Measurements from ENCODE around the gene PRR23C.
"Not testable (repeated sequence)": the region's sequence is repeated elsewhere in the genome, so short reads cannot be mapped to it uniquely, and the experiment has no call there.

PRR23C gene

DNA sequence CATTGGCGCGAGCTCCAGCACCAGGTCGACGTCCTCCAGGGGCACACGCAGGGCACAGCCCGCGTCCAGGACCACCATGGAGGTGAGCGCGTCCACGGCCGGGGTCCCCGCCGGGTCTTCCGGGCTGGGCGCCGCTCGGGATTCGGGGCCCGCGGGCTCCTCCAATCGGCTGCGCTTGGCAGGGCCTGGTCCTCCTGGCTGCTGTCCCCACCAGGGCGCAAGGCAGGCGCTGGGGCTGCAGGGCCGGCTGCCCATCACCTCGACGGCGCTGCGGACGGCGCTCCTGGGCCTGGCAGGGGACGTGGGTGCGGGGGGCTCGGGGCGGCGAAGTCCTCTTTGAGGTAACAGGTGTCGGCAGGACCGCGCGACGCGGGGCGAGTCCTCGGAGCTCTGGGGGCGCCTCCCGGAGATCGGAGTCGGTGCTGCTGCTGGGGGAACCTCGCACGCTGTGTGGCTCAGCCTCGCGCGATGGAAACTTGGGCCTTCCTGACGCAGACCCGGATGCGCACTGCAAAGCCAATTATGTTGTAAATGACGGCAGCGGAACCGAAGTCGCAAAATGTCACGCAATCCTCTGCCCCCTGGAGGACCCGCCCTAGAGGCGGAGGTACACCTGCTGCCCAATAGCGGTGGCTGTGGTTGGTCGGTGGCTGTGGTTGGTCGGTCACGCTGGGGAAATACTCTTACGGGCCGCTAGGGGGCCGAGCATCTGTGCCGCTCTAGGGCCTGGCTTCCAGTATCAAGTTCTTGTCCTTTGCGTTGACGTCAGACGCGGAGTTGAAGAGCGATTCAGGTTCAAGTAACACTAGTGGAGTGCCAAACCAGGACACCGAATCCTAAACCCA lies at the start of gene PRR23C:
TSS of gene PRR23C (minus strand) at position 527 of the 845 bp plus-strand sequence. CDS start at position 255, 272 bp downstream.
- DNase-seq, result no peak

DNA sequence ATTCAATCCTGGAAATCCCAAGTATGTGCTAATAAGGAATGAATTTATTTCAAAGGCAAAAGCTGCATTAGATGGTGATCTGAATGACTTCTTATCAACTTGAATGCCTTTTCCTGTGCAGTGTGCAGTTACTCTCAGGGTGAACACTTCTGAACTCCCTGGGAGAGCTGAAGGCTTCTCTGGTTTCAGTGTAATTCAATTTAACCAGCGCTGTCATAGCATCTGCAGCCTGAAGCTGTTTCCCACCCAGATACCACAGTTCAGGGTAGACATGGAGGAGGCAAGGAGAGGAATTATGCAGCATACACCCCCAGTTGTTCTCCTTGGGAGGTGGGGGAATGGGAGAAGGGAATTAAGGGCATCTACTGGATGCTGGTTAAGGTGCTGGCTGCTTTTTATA lies 49.1 kb upstream of the PRR23C start:
- DNase-seq, result no peak

DNA sequence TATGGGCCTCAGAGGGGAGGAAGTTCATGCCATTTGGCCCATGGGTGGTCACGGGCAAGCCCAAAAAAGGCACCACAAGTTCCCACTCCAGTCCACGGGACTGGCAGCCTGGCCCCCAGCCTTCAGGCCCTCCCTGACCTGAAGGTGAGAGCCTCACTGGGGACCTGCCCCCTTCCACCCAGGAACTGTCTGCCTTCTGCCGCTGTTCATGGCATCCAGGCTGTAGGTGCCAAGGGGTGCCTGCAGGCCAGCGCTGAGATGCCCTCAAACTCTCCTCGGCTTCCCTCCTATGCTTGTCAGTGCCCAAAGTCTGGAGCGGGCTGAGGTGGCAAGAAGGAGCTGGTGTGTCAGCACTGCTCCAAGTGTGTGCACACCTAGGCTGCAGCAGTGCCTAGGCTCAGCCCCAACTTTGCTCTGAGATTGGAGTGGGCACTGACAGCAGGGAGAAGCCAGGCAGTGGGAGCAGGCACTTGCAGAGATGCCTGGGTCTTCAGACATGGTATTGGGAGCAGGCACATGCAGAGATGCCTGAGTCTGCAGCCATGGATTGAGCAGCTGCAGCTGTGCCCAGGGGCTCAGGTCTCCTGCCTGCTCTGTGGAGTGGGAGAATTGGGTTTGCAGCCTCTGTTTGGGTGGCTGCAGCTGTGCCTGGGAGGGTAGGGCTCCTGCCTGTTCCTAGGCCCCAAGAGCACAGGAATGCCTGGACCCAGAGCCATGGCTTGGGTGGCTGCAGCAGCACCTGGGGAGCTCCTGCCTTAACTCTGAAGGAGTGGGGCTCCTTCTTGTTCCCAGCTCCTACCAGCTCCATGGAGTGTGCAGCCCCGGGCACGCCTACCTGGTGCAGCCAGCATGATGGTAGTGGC lies 44.0 kb upstream of the PRR23C start:
- no peak for DNase-seq

DNA sequence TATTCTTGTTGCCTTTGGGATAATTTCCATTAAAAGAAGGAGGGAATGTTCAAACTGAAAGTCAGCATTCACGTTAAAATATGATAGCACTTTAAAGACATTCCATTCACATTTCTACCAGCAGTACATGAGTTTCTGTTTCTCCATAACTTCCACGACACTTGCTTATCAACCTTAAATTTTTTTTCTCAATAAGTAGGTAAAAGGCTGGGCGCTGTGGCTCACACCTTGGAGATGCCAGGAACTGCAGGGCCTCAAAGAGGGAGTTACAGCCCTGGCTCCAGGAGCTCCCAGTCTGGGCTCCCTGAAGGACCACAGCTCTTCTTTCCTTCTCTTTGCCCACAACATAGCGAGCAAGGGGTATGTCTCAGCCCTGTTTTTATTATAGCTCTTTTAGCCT lies 42.9 kb upstream of the PRR23C start:
- no peak for DNase-seq

DNA sequence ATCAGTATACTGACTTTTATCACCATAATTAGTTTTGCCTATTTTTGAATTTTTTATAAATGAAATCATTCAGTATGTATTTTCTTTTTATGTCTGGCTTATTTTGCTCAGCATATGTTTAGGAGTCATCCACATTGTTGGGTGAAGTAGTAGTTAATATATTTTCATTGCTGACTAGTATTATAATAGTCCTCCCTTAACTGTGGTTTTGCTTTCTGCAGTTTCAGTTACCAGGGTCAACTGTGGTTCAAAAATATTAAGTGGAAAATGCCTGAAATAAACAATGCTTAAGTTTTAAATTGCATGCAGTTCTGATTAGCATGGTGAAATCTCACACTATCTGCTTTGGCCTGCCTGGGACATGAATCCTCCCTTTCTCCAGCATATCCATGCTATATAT lies 39.5 kb upstream of the PRR23C start:
- DNase-seq, result no peak

DNA sequence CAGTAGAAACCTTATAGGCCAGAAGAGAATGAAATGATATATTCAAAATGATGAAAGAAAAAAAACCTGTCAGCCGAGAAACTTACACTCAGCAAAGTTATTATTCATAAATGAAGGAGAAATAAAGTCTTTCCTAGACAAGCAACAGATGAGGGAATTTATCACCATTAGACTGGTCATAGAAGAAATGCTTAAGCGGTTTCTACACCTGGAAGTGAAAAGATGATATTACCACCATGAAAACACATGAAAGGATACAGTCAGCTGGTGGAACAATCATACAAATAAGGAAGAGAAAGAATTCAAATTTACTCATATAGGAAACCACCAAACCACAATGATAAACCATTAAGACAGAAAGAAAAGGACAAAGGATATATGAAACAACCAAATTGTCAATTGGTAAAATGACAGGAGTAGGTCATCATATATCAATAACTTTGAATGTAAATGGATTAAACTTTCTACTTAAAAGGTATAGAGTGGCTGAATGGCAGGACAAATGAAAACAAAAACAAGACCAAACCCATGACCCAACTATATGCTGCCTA lies 29.9 kb upstream of the PRR23C start:
- no peak for DNase-seq

DNA sequence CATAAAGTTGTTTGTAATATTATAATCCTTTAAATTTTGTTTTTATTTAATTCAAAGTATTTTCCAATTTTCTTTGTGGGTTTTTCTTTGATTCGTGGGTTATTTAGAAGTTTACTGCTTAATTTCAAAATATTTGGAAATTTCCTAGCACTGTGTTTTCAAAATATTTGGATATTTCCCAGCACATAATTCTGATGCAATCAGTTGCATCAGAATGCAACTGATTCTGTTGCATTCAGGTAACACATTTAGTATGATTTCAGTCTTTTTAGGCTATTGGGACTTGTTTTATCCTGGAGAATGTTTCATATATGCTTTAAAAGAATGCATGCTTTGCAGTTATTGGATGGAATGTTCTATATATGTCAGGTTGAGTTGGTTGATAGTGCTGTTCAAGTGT lies 18.2 kb upstream of the PRR23C start:
- no peak for DNase-seq

DNA sequence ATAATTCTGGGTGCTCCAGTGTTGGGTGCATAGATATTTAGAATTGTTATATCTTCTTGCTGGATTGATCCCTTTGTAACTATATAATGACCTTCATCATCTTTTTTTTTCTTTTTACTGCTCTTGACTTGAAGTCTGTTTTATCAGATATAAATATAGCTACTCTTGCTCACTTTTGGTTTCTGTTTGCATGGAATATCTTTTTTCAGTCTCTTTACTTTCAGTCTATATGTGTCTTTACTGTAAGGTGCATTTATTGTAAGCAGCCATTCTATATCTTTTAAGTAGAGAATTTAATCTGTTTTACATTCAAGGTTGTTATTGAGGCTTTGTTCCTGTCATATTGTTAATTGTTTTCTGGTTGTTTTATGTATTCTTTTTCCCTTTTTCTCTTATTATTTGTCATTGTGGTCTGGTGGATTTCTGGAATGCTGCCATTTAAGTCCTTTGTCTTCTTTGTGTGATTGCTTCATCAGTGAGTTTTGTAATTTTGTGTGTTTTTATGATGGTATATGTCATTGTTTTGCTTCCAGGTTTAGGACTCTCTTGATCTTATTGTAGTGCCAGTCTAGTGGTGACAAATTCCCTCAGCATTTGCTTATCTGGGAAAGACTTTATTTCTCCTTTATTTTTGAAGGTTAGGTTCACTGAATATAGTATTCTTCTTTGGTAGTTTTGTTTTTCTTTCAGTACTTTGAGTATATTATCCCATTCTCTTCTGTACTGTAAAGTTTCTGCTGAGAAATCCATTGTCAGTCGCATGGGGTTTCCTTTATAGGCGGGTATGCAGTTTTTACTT lies 8.3 kb upstream of the PRR23C start:
- no peak for DNase-seq

DNA sequence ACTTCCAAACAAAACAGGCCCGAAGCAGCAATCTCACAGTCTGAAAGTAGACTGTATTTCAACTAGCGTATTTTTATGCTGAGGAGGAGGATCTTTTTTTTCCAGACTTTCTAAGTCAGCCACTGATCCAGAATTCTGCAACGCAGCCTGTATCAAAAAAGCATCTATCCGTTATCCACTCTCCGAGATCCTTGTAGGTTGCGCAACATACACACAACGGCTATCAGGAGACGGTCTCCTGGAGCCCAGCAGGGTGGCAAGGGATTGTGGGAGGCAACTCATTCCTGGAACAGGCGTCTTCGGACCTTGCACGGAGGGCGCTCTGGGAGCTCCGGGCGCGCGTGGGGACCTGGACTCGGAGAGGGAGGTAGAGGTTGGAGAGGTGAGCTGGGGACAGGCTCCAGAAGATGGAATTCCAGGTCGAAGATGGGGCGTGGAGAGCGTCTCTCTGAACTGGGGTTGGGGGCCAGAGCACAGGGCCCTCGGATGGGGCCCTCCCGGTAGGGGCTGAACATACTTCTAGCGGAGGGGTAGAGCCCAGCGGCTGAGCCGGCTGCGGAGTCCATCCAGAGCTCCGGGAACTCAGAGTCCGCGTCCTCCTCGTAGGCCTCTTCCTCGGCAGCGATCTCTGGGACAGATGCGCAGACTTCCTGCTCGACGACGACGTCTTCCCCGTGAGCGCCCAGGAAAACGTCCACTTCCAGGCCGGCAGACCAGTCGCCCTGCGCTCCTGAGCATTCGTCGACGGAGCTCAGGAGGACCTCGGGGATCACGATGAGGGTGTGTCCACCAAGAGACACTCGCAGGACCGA lies 932 bp downstream of the PRR23C start:
- DNase-seq, result no peak

DNA sequence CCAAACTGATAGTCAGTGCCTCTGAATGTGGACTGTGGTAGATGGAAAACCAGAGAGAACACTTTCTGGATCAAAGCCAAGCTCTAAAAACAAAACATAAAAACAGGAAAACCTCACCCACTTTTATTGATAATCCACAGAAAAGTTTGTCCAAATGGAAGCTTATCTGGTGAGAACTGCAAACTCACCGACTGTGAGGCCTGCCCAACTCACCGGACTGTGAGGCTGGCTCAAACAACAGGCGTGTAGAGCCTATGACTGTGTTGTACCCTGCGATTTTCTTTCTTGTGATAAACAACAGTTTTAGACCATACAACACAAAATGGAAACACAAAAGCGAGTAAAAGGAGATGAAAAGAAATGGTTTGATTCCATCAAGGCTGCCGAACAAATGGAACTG lies 7.2 kb downstream of the PRR23C start:
- no peak for DNase-seq

DNA sequence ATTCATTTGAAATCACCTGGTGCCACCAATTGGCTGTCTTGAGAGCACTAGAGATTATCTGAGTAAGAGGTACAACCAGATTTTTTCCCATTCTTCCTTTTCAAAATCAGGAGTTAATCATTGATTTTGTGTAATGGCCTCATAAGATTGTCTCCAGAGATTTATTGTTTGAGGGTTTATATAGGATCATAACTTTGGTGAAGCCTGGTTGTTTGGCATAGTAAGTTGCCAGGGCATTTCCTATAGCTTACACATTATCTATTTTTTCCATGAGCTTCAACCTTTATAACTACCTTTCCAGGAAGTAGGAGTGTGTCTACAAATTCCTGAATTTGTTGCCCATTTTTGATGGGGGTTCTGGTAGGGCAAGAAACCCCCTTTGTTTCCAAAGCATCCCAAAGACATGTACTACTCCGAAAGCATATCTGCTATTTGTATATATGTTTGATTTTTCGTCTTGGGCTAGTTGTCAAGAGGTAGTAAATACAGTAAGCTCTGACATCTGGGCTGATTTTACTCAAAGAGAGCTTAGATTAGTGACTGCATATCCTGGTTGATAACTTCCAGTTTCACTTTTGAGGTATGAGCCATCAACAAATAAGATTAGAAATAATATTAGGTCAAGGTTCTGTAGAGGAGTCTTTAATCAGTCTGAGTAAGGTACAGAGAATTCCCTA lies 12.2 kb downstream of the PRR23C start:
- DNase-seq, result no peak

DNA sequence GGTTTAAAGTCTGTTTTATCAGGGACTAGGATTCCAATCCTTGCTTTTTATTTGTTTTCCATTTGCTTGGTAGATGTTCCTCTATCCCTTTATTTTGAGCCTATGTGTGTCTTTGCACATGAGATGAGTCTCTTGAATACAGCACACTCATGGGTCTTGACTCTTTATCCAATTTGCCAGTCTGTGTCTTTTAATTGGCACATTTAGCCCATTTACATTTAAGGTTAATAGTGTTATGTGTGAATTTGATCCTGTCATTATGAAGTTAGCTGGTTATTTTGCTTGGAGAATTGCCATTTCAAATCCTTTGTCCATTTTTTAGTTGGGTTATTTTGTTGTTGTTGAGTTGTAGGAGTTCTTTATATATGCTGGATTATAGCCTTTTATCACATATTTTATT lies 14.1 kb downstream of the PRR23C start:
- not testable (repeated sequence) for DNase-seq

DNA sequence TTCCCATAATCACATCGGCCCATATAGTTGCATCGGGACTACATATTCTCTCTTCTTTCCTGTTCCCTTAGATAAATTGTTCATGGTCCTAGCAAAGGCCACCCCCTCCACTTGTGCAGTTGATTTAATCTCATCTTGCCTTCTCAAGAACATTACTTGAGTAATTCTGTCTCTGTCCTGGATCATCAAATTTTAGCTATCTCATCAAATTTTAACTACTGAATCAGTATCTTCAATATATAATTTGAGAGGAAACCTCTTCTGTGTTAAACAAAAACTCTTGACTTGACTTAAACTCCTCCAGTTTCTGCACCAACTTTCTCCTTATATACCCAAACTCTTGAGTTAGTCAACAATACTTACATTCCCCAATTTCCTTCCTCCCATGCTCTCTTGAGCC lies 19.7 kb downstream of the PRR23C start:
- no peak for DNase-seq

DNA sequence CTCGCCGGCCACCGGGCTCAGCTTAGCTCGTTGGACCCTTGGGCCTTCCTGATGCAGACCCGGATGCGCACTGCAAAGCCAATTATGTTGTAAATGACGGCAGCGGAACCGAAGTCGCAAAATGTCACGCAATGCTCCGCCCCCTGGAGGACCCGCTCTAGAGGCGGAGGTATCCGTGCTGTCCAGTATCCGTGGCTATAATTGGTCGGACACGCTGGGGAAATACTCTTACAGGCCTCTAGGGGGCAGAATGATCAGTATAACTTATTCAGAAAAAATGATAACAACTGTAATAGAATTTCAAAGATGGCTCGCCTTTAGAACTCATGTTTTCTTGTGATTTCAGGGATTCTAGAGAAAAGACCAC lies 23.8 kb downstream of the PRR23C start, which contains the start of gene PRR23B:
TSS of gene PRR23B (minus strand) at position 59 of the 367 bp plus-strand sequence. CDS start 265 bp downstream, outside the sequence.
- DNase-seq, result peak in 1 of 3 donors; percentile 3

DNA sequence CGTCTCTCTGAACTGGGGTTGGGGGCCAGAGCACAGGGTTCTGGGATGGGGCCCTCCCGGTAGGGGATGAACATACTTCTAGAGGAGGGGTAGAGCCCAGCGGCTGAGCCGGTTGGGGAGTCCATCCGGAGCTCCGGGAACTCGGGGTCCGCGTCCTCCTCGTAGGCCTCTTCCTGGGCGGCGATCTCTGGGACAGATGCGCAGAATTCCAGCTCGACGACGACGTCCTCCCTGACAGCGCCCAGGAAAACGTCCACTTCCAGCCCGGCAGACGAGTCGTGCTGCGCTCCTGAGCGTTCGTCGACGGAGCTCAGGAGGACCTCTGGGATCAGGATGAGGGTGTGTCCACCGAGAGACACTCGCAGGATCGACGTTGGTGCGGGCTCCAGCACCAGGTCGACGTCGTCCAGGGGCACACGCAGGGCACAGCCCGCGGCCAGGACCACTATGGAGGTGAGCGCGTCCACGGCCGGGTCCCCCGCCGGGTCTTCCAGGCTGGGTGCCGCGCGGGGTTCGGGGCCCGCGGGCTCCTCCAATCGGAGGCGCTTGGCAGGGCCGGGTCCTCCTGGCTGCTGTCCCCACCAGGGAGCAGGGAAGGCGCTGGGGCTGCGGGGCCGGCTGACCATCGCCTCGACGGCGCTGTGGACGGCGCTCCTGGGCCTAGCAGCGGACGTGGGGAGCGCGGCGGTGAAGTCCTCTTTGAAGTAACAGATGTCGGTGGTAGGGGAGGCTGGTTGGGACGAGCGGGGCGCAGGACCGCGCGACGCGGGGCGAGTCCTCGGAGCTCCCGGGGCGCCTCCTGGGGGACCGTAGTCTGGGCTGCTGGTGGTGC lies 24.4 kb downstream of the PRR23C start:
- DNase-seq, result no peak

DNA sequence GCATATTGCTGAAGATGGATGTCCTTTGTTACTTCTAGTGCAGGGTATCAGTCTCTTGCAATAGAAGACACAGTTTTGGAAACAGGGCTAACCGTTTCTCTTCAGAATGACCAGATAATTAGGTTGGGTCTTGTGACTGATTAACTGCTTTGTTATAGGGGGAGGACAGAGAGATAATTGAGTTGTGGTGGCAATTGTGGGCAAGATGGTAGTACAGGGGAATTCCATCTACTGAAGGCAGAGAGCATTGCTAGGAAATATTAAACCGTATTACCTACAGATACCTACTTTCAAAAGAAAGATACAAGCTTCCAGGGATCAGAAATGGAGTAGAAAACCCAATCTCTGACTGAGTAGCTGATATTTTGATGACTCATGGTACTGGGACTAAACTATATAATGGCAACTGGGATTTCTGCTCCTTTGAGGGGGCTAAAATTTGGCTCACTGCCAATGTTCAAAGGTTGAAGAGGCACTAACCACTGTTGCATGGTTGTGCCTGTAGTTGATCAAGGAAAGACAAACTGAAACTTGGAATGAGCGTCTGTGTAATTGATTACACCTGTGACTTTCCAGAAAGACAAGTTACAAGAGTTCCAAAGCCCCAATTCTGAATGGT lies 28.2 kb downstream of the PRR23C start:
- DNase-seq, result no peak

DNA sequence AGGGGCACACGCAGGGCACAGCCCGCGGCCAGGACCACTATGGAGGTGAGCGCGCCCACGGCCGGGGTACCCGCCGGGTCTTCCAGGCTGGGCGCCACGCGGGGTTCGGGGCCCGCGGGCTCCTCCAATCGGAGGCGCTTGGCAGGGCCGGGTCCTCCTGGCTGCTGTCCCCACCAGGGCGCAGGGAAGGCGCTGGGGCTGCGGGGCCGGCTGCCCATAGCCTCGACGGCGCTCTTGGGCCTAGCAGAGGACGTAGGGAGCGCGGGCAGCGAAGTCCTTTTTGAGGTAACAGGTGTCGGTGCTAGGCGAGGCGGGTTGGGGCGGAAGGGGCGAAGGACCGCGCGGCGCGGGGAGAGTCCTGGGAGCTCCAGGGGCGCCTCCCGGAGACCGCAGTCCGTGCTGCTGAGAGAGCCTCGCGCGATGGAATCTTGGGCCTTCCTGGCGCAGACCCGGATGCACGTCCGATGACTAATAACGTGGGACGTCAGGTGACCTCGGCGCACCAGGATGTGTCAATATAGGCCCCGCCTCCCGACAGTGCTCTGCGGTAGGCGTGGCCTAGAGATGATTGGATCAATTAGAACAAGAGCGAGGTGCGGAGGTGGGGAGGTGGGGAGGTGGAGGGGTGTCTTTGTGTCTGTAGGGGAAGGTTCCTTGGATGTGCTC lies 38.5 kb downstream of the PRR23C start, which contains the start of gene PRR23A:
TSS of gene PRR23A (minus strand) at position 218 of the 666 bp plus-strand sequence. CDS start at position 218, 0 bp downstream.
- no peak for DNase-seq

DNA sequence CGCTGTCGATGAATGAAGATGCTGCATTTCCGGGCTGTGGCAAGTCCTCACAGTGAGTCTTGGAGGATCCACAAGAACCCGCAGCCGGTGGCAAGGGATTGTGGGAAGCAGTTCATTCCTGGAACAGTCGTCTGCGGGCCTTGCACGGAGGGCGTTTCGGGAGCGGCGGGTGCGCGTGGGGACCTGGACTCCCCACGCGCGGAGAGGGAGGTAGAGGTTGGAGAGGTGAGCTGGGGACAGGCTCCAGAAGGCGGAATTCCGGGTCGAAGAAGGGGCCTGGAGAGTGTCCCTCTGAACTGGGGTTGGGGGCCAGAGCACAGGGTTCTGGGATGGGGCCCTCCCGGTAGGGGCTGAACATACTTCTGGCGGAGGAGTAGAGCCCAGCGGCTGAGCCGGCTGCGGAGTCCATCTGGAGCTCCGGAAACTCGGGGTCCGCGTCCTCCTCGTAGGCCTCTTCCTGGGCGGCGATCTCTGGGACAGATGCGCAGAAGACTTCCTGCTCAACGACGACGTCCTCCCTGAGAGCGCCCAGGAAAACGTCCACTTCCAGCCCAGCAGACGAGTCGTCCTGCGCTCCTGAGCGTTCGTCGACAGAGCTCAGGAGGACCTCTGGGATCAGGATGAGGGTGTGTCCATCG lies 39.2 kb downstream of the PRR23C start:
- no peak for DNase-seq

DNA sequence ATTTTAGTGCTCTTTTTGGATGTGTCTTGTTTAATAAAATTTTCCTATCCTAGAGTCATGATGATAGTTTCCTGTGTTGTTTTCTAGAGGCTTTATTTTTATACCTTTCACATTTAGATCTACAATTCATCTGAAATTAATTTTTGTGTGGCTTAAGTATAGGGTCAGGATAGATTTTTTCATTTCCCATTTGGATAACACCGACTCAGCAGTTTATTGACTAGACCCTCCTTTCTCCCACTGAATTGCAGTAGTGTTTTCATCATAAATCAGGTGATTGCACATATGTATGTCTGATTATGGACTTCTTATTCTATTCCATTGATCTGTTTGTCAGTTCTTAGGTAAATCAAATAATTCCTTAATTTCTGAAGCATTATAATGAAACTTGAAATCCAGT lies 49.0 kb downstream of the PRR23C start:
- no peak for DNase-seq
